SK-N-SH (cell line): ENCODE measurements around the gene XRCC5. TPM values are rescaled to one million over a fixed set of nuclear protein-coding genes. Genes with fewer than 3 reads are reported as not detected.

ENCODE experiments used
- CTCF ChIA-PET: fragments of 300-600, 350-600 bp; formaldehyde crosslinking; extraction: SDS; loops from one replicate; lab custom pipeline; 2021; lab: Yijun Ruan, JAX
- POLR2A ChIA-PET: fragments of 350-600 bp; sonication (Branson Sonifier 250); formaldehyde crosslinking; extraction: SDS; loops from one replicate; lab custom pipeline; 2020; ENCODE audit warnings: antibody characterized with exemption, inconsistent platforms; lab: Yijun Ruan, JAX
- DNase-seq: peaks from one replicate; pipeline ENCODE4 v3.0.0; 2012
- H2AFZ ChIP-seq: fragments of 200-600 bp; sonication (generic); 2 replicates; pipeline ENCODE4 v1.8.1; 2016; ENCODE audit warnings: antibody characterized with exemption, mild to moderate bottlenecking, low read depth
- H3F3A ChIP-seq: fragments of 200-600 bp; sonication (generic); replicated peaks from 2 replicates; pipeline ENCODE3; 2016; ENCODE audit warnings: antibody characterized with exemption, mild to moderate bottlenecking; ENCODE audit not compliant: insufficient read depth
- H3K27ac ChIP-seq, 2 experiments: fragments of 200-500 bp in 1 of 2; fragments of 200-600 bp in 1 of 2; sonication (Bioruptor generic) in 1 of 2; sonication (generic), shearing (Covaris generic) in 1 of 2; 2 replicates each; pipeline versions ENCODE4 v1.5.1 to v1.6.1; 2014 to 2016; ENCODE audit warnings: low read depth in 2 of 2, inconsistent platforms in 1 of 2, low read length in 1 of 2, mild to moderate bottlenecking in 1 of 2, mixed read lengths in 1 of 2
- H3K27me3 ChIP-seq: fragments of 200-600 bp; sonication (generic), shearing (Covaris generic); 2 replicates; pipeline ENCODE4 v1.6.1; 2016; ENCODE audit warnings: mixed run types; ENCODE audit not compliant: insufficient read depth
- H3K36me3 ChIP-seq, 2 experiments: fragments of 200-500 bp in 1 of 2; fragments of 200-600 bp in 1 of 2; sonication (Bioruptor generic) in 1 of 2; sonication (generic) in 1 of 2; replicated peaks in 1 of 2; 2 replicates each; pipeline versions ENCODE3 to v1.5.1; 2014 to 2016; ENCODE audit warnings: low read length in 1 of 2, mild to moderate bottlenecking in 1 of 2; ENCODE audit not compliant: insufficient read depth in 2 of 2, control insufficient read depth in 1 of 2
- H3K4me1 ChIP-seq, 2 experiments: fragments of 200-500 bp in 1 of 2; fragments of 200-600 bp in 1 of 2; sonication (Bioruptor generic) in 1 of 2; sonication (generic), shearing (Covaris generic) in 1 of 2; 2 replicates each; pipeline versions ENCODE4 v1.5.1 to v1.6.1; 2014 to 2016; ENCODE audit warnings: low read depth in 1 of 2, low read length in 1 of 2, mixed run types in 1 of 2; ENCODE audit not compliant: insufficient read depth in 2 of 2, control insufficient read depth in 1 of 2
- H3K4me2 ChIP-seq: fragments of 200-600 bp; sonication (generic), shearing (Covaris generic); 2 replicates; pipeline ENCODE4 v1.6.1; 2017; ENCODE audit warnings: mixed run types
- H3K4me3 ChIP-seq, 2 experiments: fragments of 200-500 bp in 1 of 2; fragments of 200-600 bp in 1 of 2; sonication (Bioruptor generic) in 1 of 2; sonication (generic), shearing (Covaris generic) in 1 of 2; 2 replicates each; pipeline versions ENCODE4 v1.5.1 to v1.8.1; 2014 to 2016; ENCODE audit warnings: low read depth in 2 of 2, inconsistent platforms in 1 of 2, low read length in 1 of 2, mild to moderate bottlenecking in 1 of 2, mixed read lengths in 1 of 2, moderate library complexity in 1 of 2
- H3K79me2 ChIP-seq: fragments of 200-600 bp; sonication (generic); 2 replicates; pipeline ENCODE4 v1.8.1; 2017; ENCODE audit warnings: mild to moderate bottlenecking; ENCODE audit not compliant: insufficient read depth
- H3K9ac ChIP-seq: fragments of 200-600 bp; sonication (generic); 2 replicates; pipeline ENCODE4 v1.6.1; 2017; ENCODE audit warnings: mixed run types
- H3K9me2 ChIP-seq: fragments of 200-600 bp; sonication (generic); 2 replicates; pipeline ENCODE4 v1.6.1; 2017; ENCODE audit warnings: mixed run types
- H3K9me3 ChIP-seq: fragments of 200-600 bp; sonication (generic); 2 replicates; pipeline ENCODE4 v1.6.1; 2017; ENCODE audit warnings: mixed run types, mild to moderate bottlenecking, moderate library complexity
- H4K20me1 ChIP-seq: fragments of 200-600 bp; sonication (generic); 2 replicates; pipeline ENCODE4 v1.6.1; 2017; ENCODE audit warnings: mild to moderate bottlenecking, mixed run types; ENCODE audit not compliant: insufficient read depth
- CHD2 ChIP-seq: fragments of 150-350 bp; IDR thresholded peaks from 2 replicates; pipeline ENCODE4 v1.6.1; 2018; ENCODE audit warnings: low read length; ENCODE audit not compliant: partially characterized antibody
- ELF1 ChIP-seq: IDR thresholded peaks from 2 replicates; pipeline ENCODE4 v1.4.0; 2012
- EZH2phosphoT487 ChIP-seq: fragments of 200-600 bp; sonication (generic); IDR thresholded peaks from 2 replicates; pipeline ENCODE4 v1.6.1; 2017; ENCODE audit warnings: low read depth, mixed run types, mild to moderate bottlenecking, antibody characterized with exemption, moderate library complexity, borderline replicate concordance
- FOSL2 ChIP-seq: IDR thresholded peaks from 2 replicates; pipeline ENCODE4 v1.4.0; 2012; ENCODE audit warnings: low read depth, mild to moderate bottlenecking, moderate library complexity, borderline replicate concordance
- FOXJ3 ChIP-seq: sonication (generic); formaldehyde crosslinking; IDR thresholded peaks from 2 replicates; pipeline ENCODE4 v1.5.1; 2020; ENCODE audit warnings: mild to moderate bottlenecking, missing genetic modification reagents
- FOXM1 ChIP-seq: IDR thresholded peaks from 2 replicates; pipeline ENCODE4 v1.4.0; 2012; ENCODE audit warnings: low read depth, mild to moderate bottlenecking
- GABPA ChIP-seq: IDR thresholded peaks from 2 replicates; pipeline ENCODE4 v1.4.0; 2012; ENCODE audit warnings: low read depth, mild to moderate bottlenecking
- IRF3 ChIP-seq: fragments of 150-350 bp; IDR thresholded peaks from 2 replicates; pipeline ENCODE4 v1.6.1; 2016; ENCODE audit warnings: mild to moderate bottlenecking, low read depth, low read length
- MEF2A ChIP-seq: IDR thresholded peaks from 2 replicates; pipeline ENCODE4 v1.4.0; 2012; ENCODE audit warnings: low read depth, borderline replicate concordance
- MXI1 ChIP-seq: IDR thresholded peaks from 2 replicates; pipeline ENCODE4 v1.6.1; 2012; ENCODE audit warnings: mild to moderate bottlenecking, low read depth, low read length, improper control_type of control experiment
- NFIC ChIP-seq: IDR thresholded peaks from 2 replicates; pipeline ENCODE4 v1.4.0; 2012; ENCODE audit warnings: borderline replicate concordance
- NRF1 ChIP-seq: IDR thresholded peaks from 2 replicates; pipeline ENCODE4 v1.6.1; 2012; ENCODE audit warnings: low read depth, mild to moderate bottlenecking, low read length
- RAD21 ChIP-seq: IDR thresholded peaks from 2 replicates; pipeline ENCODE4 v1.6.1; 2012; ENCODE audit warnings: mild to moderate bottlenecking, low read length
- TCF12 ChIP-seq: IDR thresholded peaks from 2 replicates; pipeline ENCODE4 v1.4.0; 2012
- TEAD4 ChIP-seq: IDR thresholded peaks from 2 replicates; pipeline ENCODE4 v1.4.0; 2012; ENCODE audit warnings: mild to moderate bottlenecking, borderline replicate concordance; ENCODE audit not compliant: insufficient read depth
- WGBS: methylation state at CpG from one replicate; pipeline ENCODE4 v1.1.6; 2017; ENCODE audit warnings: low lambda C conversion rate; 5-methylcytosine and 5-hydroxymethylcytosine counted together
- polyA plus RNA-seq, 3 experiments: library from polyadenylated mRNA; depleted of rRNA; stranded (reverse); fragments of >200 nt; gene quantifications; 2 replicates each; pipeline ENCODE4 v1.2.3, GENCODE V29; 2012
- TF ChIP-seq, protein P1 (sequence below): IDR thresholded peaks from 2 replicates; pipeline ENCODE4 v1.4.0; 2012; ENCODE audit warnings: low read depth, borderline replicate concordance
- TF ChIP-seq, protein P2 (sequence below): fragments of 200-600 bp; sonication (generic); IDR thresholded peaks from 2 replicates; pipeline ENCODE4 v1.6.1; 2017; ENCODE audit warnings: antibody characterized with exemption, mild to moderate bottlenecking, moderate library complexity

The XRCC5 gene
- polyA plus RNA-seq, 1 of the 3 experiments (the other 2 are of a cell fraction) = 125 TPM

DNA sequence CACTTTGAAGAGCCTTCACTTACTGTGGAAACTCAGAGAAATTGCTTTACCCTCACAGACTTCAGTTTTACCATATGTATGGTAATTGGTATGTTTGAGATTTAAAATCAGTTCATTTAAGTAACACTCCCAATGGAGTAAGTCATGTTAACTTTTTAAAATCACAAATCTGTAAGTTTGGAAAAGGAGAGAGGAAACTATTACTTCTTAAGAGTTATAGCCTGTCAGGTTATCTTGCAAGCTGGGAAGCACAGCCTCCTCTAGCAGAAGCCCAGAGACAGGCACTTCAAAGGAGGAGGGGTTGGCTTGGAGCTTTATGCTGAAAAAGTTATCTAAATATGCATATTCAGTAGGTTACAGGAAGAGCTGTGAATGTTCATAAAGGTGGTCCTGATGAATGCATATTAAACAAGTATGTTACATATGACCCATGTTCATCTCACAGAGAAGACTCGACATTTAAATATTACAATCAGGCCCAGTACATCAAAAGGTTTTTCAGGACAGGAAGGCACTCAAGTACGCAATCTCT, 102.5 kb downstream of the XRCC5 start:
- H3K27me3 ChIP-seq = no peaks in the 10 kb centered on the region
- no peaks in the 10 kb centered on the region; the same call in 1 of the 2 replicates for H3K79me2 ChIP-seq
- no peak overlapping the region for H2AFZ ChIP-seq
- no peaks in the 10 kb centered on the region for H3K9me2 ChIP-seq
- H4K20me1 ChIP-seq = no peaks in the 10 kb centered on the region
- DNase-seq = no peak
- no peaks in the 10 kb centered on the region for H3K9me3 ChIP-seq
- H3K27ac ChIP-seq = peak overlapping the region; percentile 21 to 64
- ChIA-PET POLR2A (no interaction called here), CTCF (interaction anchor here (0.5 kb wide), 1 partner anchor 17 kb away, joined by 3 read pairs; no protein-coding TSS in a partner anchor)
- no peak for TF ChIP-seq FOXJ3
- TF ChIP-seq NRF1 = no peak
- no peak for TF ChIP-seq ELF1
- TF ChIP-seq, protein P1, sequence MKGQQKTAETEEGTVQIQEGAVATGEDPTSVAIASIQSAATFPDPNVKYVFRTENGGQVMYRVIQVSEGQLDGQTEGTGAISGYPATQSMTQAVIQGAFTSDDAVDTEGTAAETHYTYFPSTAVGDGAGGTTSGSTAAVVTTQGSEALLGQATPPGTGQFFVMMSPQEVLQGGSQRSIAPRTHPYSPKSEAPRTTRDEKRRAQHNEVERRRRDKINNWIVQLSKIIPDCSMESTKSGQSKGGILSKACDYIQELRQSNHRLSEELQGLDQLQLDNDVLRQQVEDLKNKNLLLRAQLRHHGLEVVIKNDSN = no peak
- TF ChIP-seq FOXM1 = no peak
- TF ChIP-seq MEF2A = no peak
- TF ChIP-seq TEAD4 = no peak
- no peak for TF ChIP-seq GABPA
- peaks cover 44% of the 10 kb centered on the region for H3F3A ChIP-seq
- peaks cover 47 to 49% of the 10 kb centered on the region in 2 experiments for H3K36me3 ChIP-seq
- H3K4me2 ChIP-seq = no peak overlapping the region
- H3K4me3 ChIP-seq = no peak overlapping the region
- 94% methylated on average over 2 of the region's 2 CpGs for WGBS
- H3K9ac ChIP-seq = no peak overlapping the region
- H3K4me1 ChIP-seq = peaks cover 17 to 29% of the 10 kb centered on the region in 2 experiments

DNA sequence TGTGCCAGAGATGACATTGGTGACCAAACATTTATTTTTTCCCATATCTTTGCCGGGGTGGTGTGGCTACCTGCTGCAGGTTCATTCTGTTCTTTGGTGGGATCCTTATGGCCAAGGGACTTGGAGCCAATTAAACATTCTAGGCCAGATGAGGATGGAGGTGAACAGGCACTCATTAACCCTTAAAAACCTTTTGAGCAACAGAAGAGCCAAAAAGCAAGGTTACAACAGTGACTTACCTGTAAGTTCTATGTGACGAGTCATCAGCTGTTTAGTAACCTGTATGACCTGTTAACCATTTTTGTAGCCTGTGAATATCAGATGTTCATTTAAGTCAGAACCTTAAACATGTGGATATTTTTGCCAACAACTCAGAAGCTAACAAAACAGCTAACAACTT, 105.6 kb downstream of the XRCC5 start:
- POLR2A ChIA-PET = no interaction called here
- CTCF ChIA-PET = no interaction called here
- TF ChIP-seq RAD21 (no peak), TEAD4 (no peak), GABPA (no peak), EZH2phosphoT487 (no peak), TCF12 (no peak), MXI1 (no peak), IRF3 (no peak), NFIC (no peak), CHD2 (no peak), FOSL2 (no peak)
- TF ChIP-seq, protein P2, sequence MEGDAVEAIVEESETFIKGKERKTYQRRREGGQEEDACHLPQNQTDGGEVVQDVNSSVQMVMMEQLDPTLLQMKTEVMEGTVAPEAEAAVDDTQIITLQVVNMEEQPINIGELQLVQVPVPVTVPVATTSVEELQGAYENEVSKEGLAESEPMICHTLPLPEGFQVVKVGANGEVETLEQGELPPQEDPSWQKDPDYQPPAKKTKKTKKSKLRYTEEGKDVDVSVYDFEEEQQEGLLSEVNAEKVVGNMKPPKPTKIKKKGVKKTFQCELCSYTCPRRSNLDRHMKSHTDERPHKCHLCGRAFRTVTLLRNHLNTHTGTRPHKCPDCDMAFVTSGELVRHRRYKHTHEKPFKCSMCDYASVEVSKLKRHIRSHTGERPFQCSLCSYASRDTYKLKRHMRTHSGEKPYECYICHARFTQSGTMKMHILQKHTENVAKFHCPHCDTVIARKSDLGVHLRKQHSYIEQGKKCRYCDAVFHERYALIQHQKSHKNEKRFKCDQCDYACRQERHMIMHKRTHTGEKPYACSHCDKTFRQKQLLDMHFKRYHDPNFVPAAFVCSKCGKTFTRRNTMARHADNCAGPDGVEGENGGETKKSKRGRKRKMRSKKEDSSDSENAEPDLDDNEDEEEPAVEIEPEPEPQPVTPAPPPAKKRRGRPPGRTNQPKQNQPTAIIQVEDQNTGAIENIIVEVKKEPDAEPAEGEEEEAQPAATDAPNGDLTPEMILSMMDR = no peak
- H3K4me1 ChIP-seq = peaks cover 40 to 52% of the 10 kb centered on the region in 2 experiments
- peaks cover 62% of the 10 kb centered on the region for H3F3A ChIP-seq
- H3K27ac ChIP-seq = peak overlapping the region; percentile 91 to 95; a peak in 2 of 4 replicates
- H3K27me3 ChIP-seq = no peaks in the 10 kb centered on the region
- H3K36me3 ChIP-seq = peaks cover 22 to 31% of the 10 kb centered on the region in 2 experiments
- no peak overlapping the region for H3K4me2 ChIP-seq
- no peaks in the 10 kb centered on the region for H3K9me2 ChIP-seq
- no peak for DNase-seq
- no peak overlapping the region for H2AFZ ChIP-seq
- H3K9ac ChIP-seq = no peak overlapping the region
- H4K20me1 ChIP-seq = no peaks in the 10 kb centered on the region
- whole genome bisulfite sequencing = 96% methylated on average over 2 of the region's 2 CpGs
- no peaks in the 10 kb centered on the region for H3K9me3 ChIP-seq
- no peaks in the 10 kb centered on the region; the same call in 1 of the 2 replicates for H3K79me2 ChIP-seq
- no peak overlapping the region for H3K4me3 ChIP-seq
